Endothelial cell of umbilical vein (primary cell): ENCODE measurements around the gene BTBD17.

ENCODE experiments used
- CTCF ChIP-seq, 2 donors: IDR thresholded peaks; 1 replicate in 1 of 2; 2 replicates in 1 of 2; pipeline ENCODE4 v1.5.1; 2011; ENCODE audit warnings: low read length in 2 of 2, mild to moderate bottlenecking in 2 of 2, moderate library complexity in 2 of 2, control low read depth in 1 of 2, inconsistent platforms in 1 of 2, low read depth in 1 of 2; ENCODE audit not compliant: insufficient read depth in 1 of 2; ENCODE audit errors: extremely low read depth in 1 of 2
- EZH2 ChIP-seq: IDR thresholded peaks from 2 replicates; pipeline ENCODE4 v1.6.1; 2012; ENCODE audit warnings: borderline replicate concordance, low read depth, mild to moderate bottlenecking, moderate library complexity, low read length, inconsistent platforms; ENCODE audit not compliant: severe bottlenecking
- JUN ChIP-seq: IDR thresholded peaks from 2 replicates; pipeline ENCODE4 v1.6.1; 2011; ENCODE audit warnings: borderline replicate concordance, low read depth; ENCODE audit not compliant: insufficient read length, insufficient read depth
- MAX ChIP-seq: IDR thresholded peaks from 2 replicates; pipeline ENCODE4 v1.6.1; 2011; ENCODE audit not compliant: insufficient read depth, insufficient read length
- MYC ChIP-seq: IDR thresholded peaks from one replicate; pipeline ENCODE4 v1.6.1; 2011; ENCODE audit warnings: mild to moderate bottlenecking, low read depth, low read length
- POLR2A ChIP-seq: IDR thresholded peaks from 2 replicates; pipeline ENCODE4 v1.6.1; 2012; ENCODE audit warnings: low read depth, mild to moderate bottlenecking, control low read depth, low read length
- POLR2AphosphoS5 ChIP-seq: IDR thresholded peaks from 2 replicates; pipeline ENCODE4 v1.6.1; 2012; ENCODE audit warnings: low read depth, mild to moderate bottlenecking, control low read depth, low read length, moderate library complexity; ENCODE audit not compliant: insufficient read depth

DNA sequence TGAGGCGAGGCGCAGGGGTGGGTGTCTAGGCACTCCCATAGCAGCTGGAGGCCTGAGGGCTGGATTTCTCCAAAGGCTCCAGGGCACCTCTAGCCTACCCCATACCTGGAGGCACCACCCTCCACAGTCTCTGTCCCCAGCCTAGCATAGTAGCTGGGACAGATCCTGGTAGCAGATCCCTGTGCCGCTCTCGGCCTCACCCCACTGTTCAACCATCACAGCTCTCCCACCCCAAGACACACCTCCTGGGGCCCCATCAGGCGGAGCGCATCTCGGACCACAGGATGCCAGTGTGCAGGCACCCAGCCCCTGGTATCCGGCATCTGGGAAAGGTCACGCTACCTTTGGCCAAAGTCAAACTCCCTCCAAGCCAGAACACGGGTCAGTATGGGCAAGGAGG, 7.1 kb downstream of the BTBD17 start:
- no peak for TF ChIP-seq MAX
- no peak for TF ChIP-seq POLR2AphosphoS5
- no peak for TF ChIP-seq CTCF (IDR thresholded peaks at IDR 0.05; ENCODE audit: extremely low read depth in 1 of 2, insufficient read depth in 1 of 2, low read depth in 1 of 2, low read length in 2 of 2)
- TF ChIP-seq JUN, result no peak
- TF ChIP-seq POLR2A, result no peak
- no peak for TF ChIP-seq MYC
- no peak for TF ChIP-seq EZH2
